Measurements from ENCODE around the gene GXYLT1. TPM values are rescaled to one million over a fixed set of nuclear protein-coding genes. Genes with fewer than 3 reads are reported as not detected.
"Not testable (repeated sequence)": the region's sequence is repeated elsewhere in the genome, so short reads cannot be mapped to it uniquely, and the experiment has no call there.

Gene GXYLT1
- total RNA-seq, 4 donors from 2014 or later: 14.7 to 25.3 (median 22.8) TPM

- no peak for DNase-seq (ENCODE audit: low spot score in 2 of 2)
- WGBS, 2 donors: 83 to 88% methylated on average over 4 of the region's 4 CpGs
- Histone ChIP-seq H3K27ac (no peak overlapping the region), H3K9me3 (no peaks in the 10 kb centered on the region), H3K27me3 (no peaks in the 10 kb centered on the region), H3K4me1 (no peaks in the 10 kb centered on the region), H3K4me3 (no peak overlapping the region), H3K36me3 (no peaks in the 10 kb centered on the region)
- TF ChIP-seq POLR2A (IDR thresholded peaks at IDR 0.05) (no peak), CTCF (IDR thresholded peaks at IDR 0.05) (no peak), EP300 (IDR thresholded peaks at IDR 0.05) (no peak)
These were observed 74.6 kb downstream of the GXYLT1 start for GRCh38 chr12:42070036-42070435.

GRCh38 chr12:42059127-42059526 lies 85.5 kb downstream of the GXYLT1 start:
- DNase-seq (ENCODE audit: low spot score in 2 of 2): no peak
- Histone ChIP-seq H3K36me3 (peaks cover 0 to 3% (median 0%) of the 10 kb centered on the region in 3 donors), H3K9me3 (peaks cover 0 to 36% (median 0%) of the 10 kb centered on the region in 4 donors), H3K27me3 (no peaks in the 10 kb centered on the region), H3K4me1 (no peaks in the 10 kb centered on the region), H3K4me3 (no peak overlapping the region), H3K27ac (no peak overlapping the region)
- TF ChIP-seq CTCF (IDR thresholded peaks at IDR 0.05) (no peak), POLR2A (IDR thresholded peaks at IDR 0.05) (no peak), EP300 (IDR thresholded peaks at IDR 0.05) (no peak)

- no peak for DNase-seq (ENCODE audit: low spot score in 2 of 2)
- Histone ChIP-seq H3K4me1 (no peaks in the 10 kb centered on the region), H3K27ac (no peak overlapping the region), H3K36me3 (no peaks in the 10 kb centered on the region), H3K4me3 (no peak overlapping the region), H3K27me3 (no peaks in the 10 kb centered on the region), H3K9me3 (peaks cover 0 to 19% (median 0%) of the 10 kb centered on the region in 4 donors)
- WGBS, 2 donors: 72 to 87% methylated on average over 3 of the region's 3 CpGs
- TF ChIP-seq POLR2A (IDR thresholded peaks at IDR 0.05) (no peak), EP300 (IDR thresholded peaks at IDR 0.05) (no peak), CTCF (IDR thresholded peaks at IDR 0.05) (no peak)
These were observed 88.5 kb downstream of the GXYLT1 start for GRCh38 chr12:42056130-42056529.

- H3K4me3 ChIP-seq: no peak overlapping the region
- H3K9me3 ChIP-seq: peaks cover 0 to 15% (median 0%) of the 10 kb centered on the region in 4 donors
- no peak overlapping the region for H3K27ac ChIP-seq
- DNase-seq (ENCODE audit: low spot score in 2 of 2): no peak
- no peaks in the 10 kb centered on the region for H3K27me3 ChIP-seq
- TF ChIP-seq POLR2A (IDR thresholded peaks at IDR 0.05) (no peak), CTCF (IDR thresholded peaks at IDR 0.05) (no peak), EP300 (IDR thresholded peaks at IDR 0.05) (no peak)
- no peaks in the 10 kb centered on the region for H3K4me1 ChIP-seq
- WGBS, 2 donors: 76 to 85% methylated on average over 2 of the region's 2 CpGs
- no peaks in the 10 kb centered on the region for H3K36me3 ChIP-seq
These were observed 91.2 kb downstream of the GXYLT1 start for GRCh38 chr12:42053456-42053855.

GRCh38 chr12:42048980-42049379 lies 95.7 kb downstream of the GXYLT1 start:
- not testable (repeated sequence) for H3K36me3 ChIP-seq; H3K27ac ChIP-seq; H3K4me1 ChIP-seq; H3K27me3 ChIP-seq; DNase-seq (ENCODE audit: low spot score in 2 of 2); H3K4me3 ChIP-seq
- peaks cover 0 to 16% (median 0%) of the 10 kb centered on the region in 4 donors for H3K9me3 ChIP-seq
- 89 to 93% methylated on average over 8 of the region's 8 CpGs for WGBS, 2 donors

GRCh38 chr12:42039577-42039976 lies 105.1 kb downstream of the GXYLT1 start:
- Histone ChIP-seq H3K36me3 (no peaks in the 10 kb centered on the region), H3K27ac (no peak overlapping the region), H3K4me3 (no peak overlapping the region), H3K9me3 (peaks cover 0 to 9% (median 0%) of the 10 kb centered on the region in 4 donors), H3K27me3 (no peaks in the 10 kb centered on the region), H3K4me1 (no peaks in the 10 kb centered on the region)
- TF ChIP-seq CTCF (IDR thresholded peaks at IDR 0.05) (no peak), POLR2A (IDR thresholded peaks at IDR 0.05) (no peak), EP300 (IDR thresholded peaks at IDR 0.05) (no peak)
- DNase-seq (ENCODE audit: low spot score in 2 of 2): no peak

Measured in tibial nerve (tissue), 4 donors.